IgD-negative memory B cell (primary cell): ENCODE data around the gene DCST2. TPM values are rescaled to one million over a fixed set of nuclear protein-coding genes. Genes with fewer than 3 reads are reported as not detected.

Experiments used
- H3K27ac Mint-ChIP-seq, 3 donors: one replicate each; pipeline ENCODE4 v1.8.0; 2020 to 2022; ENCODE audit warnings: mild to moderate bottlenecking in 3 of 3, mixed read lengths in 3 of 3, moderate library complexity in 1 of 3
- H3K27me3 Mint-ChIP-seq: one replicate; pipeline ENCODE4 v1.8.0; 2021; ENCODE audit warnings: mixed read lengths
- H3K36me3 Mint-ChIP-seq: one replicate; pipeline ENCODE4 v1.8.0; 2020; ENCODE audit warnings: mild to moderate bottlenecking, mixed read lengths
- H3K4me1 Mint-ChIP-seq, 3 donors: one replicate each; pipeline ENCODE4 v1.8.0; 2020 to 2022; ENCODE audit warnings: mixed read lengths in 3 of 3, mild to moderate bottlenecking in 1 of 3
- H3K4me3 Mint-ChIP-seq, 4 donors: one replicate each; pipeline ENCODE4 v1.8.0; 2020 to 2022; ENCODE audit warnings: mild to moderate bottlenecking in 4 of 4, mixed read lengths in 4 of 4, moderate library complexity in 3 of 4
- H3K9me3 Mint-ChIP-seq, 3 donors: one replicate each; pipeline ENCODE4 v1.8.0; 2020 to 2021; ENCODE audit warnings: mixed read lengths in 3 of 3, mild to moderate bottlenecking in 1 of 3
- polyA plus RNA-seq: library from polyadenylated mRNA; unstranded; fragments of 300-500 nt; fragmentation: Illumina TruSeq; gene quantifications from one replicate; pipeline ENCODE4 v1.2.3, GENCODE V29; 2021

Gene DCST2
- polyA plus RNA-seq, 1 donor from 2014 or later, result not detected

- H3K27ac Mint-ChIP-seq, result peak overlapping the region in 1 of 3 donors; percentile 49
Observed at GRCh38 chr1:155048449-155049334, 15.1 kb upstream of the DCST2 start.

GRCh38 chr1:155044812-155045657, 11.5 kb upstream of the DCST2 start:
- Mint-ChIP-seq H3K4me1 (peaks cover 3 to 9% (median 6%) of the 10 kb centered on the region in 3 donors), H3K36me3 (peaks cover 2% of the 10 kb centered on the region), H3K9me3 (no peaks in the 10 kb centered on the region), H3K4me3 (peak overlapping the region in 1 of 4 donors; percentile 30), H3K27me3 (peaks cover 3% of the 10 kb centered on the region), H3K27ac (no peak overlapping the region)

More at GRCh38 chr1:155048449-155049334, 15.1 kb upstream of the DCST2 start:
- Mint-ChIP-seq H3K4me3 (peak overlapping the region in 1 of 4 donors; percentile 87), H3K9me3 (no peaks in the 10 kb centered on the region), H3K4me1 (peaks cover 3 to 18% (median 13%) of the 10 kb centered on the region in 3 donors), H3K27me3 (no peaks in the 10 kb centered on the region), H3K36me3 (peaks cover 1% of the 10 kb centered on the region)

DNA sequence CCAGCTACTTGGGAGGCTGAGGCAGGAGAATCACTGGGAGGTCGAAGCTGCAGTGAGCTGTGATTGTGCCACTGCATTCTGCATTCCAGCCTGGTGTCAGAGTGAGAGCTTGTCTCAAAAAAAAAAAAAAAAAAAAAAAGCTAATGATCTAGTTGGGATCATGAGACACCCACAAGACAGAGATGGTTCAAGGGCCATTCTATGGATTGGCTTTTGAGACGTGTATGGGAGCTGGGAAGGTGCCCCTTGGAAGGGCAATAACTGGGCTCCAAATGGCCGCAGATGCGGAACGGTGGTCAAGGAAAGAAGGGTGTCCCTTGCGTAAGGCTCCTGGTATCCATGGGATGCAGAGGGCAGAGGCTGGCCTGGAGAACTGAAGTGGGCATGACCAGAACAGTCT, 10.8 kb upstream of the DCST2 start:
- Mint-ChIP-seq H3K27ac (no peak overlapping the region), H3K27me3 (peaks cover 4% of the 10 kb centered on the region)

GRCh38 chr1:155043793-155044192, 10.2 kb upstream of the DCST2 start:
- no peak overlapping the region for H3K27ac Mint-ChIP-seq
- peaks cover 4% of the 10 kb centered on the region for H3K27me3 Mint-ChIP-seq
- peaks cover 2% of the 10 kb centered on the region for H3K36me3 Mint-ChIP-seq
- H3K9me3 Mint-ChIP-seq, result no peaks in the 10 kb centered on the region
- peaks cover 3 to 5% (median 4%) of the 10 kb centered on the region in 3 donors for H3K4me1 Mint-ChIP-seq
- H3K4me3 Mint-ChIP-seq, result no peak overlapping the region

More for the DNA sequence above, 10.8 kb upstream of the DCST2 start:
- peaks cover 2% of the 10 kb centered on the region for H3K36me3 Mint-ChIP-seq
- H3K4me3 Mint-ChIP-seq, result no peak overlapping the region
- peaks cover 3 to 5% (median 4%) of the 10 kb centered on the region in 3 donors for H3K4me1 Mint-ChIP-seq
- H3K9me3 Mint-ChIP-seq, result no peaks in the 10 kb centered on the region

DNA sequence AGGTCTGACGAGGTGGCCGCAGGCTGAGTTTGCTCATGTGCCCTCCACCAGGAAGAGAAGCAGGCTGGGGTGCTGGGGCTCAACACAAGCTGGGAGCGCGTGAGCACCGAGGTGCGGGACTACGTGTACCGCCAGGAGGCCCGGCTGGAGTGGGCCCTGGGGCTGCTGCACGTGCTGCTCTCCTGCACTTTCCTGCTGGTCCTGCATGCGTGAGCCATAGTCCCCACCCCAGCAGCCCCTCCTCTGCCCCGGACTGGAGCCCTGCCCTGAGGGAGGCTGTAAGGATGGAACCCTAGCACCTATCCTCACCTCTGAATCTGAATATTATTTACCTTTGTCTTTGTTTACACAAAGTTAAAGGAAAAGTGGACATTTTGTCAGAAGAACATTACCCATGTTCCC, 9.7 kb upstream of the DCST2 start:
- Mint-ChIP-seq H3K27ac (no peak overlapping the region), H3K4me1 (peaks cover 3 to 6% (median 5%) of the 10 kb centered on the region in 3 donors), H3K9me3 (no peaks in the 10 kb centered on the region), H3K4me3 (no peak overlapping the region), H3K36me3 (peaks cover 2% of the 10 kb centered on the region), H3K27me3 (peaks cover 7% of the 10 kb centered on the region)

DNA sequence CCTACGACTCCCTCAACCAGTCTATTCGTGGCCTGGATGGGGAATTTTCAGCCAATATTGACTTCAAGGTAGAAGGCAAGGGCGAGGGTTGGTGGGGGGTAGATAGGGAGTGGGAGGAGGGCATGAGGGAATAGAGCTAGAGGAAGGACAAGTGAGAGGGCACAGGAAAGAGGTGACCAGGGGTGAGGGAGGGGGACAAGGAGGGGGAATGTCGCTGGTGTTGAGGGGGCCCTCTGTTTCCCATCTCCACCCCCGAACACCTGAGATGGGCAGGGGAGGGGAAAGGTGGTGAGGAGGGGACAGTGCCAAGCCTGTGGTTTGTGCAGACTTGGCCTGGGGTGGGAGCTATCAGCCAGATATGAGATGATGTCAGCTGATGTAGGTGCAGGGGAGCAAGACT, 9.2 kb upstream of the DCST2 start:
- no peaks in the 10 kb centered on the region for H3K9me3 Mint-ChIP-seq
- no peak overlapping the region for H3K4me3 Mint-ChIP-seq
- peaks cover 9% of the 10 kb centered on the region for H3K27me3 Mint-ChIP-seq
- H3K27ac Mint-ChIP-seq, result no peak overlapping the region
- peaks cover 4% of the 10 kb centered on the region for H3K36me3 Mint-ChIP-seq
- H3K4me1 Mint-ChIP-seq, result peaks cover 3 to 6% (median 5%) of the 10 kb centered on the region in 3 donors

GRCh38 chr1:155040358-155041093, 6.9 kb upstream of the DCST2 start:
- Mint-ChIP-seq H3K4me1 (peaks cover 3 to 6% (median 5%) of the 10 kb centered on the region in 3 donors), H3K4me3 (no peak overlapping the region), H3K27ac (no peak overlapping the region), H3K27me3 (peaks cover 13% of the 10 kb centered on the region), H3K36me3 (peaks cover 4% of the 10 kb centered on the region), H3K9me3 (no peaks in the 10 kb centered on the region)

DNA sequence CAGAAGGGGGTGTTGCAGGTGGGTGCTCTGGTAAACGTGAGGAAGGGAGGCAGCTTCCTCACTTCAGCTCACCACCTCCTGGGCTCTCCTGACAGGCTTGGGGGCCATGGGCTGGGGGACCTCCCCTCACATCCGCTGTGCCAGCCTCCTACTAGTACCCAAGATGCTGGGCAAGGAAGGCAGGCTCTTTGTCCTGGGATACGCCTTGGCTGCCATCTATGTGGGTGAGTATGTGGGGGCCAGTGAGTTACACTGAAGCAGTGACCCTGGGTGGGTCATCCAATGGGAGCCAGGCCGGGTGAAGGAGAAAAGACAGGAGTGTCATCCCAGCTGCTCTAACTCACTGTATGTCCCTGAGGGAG, 5.7 kb upstream of the DCST2 start:
- H3K4me1 Mint-ChIP-seq, result peaks cover 0 to 1% (median 0%) of the 10 kb centered on the region in 3 donors
- peaks cover 4% of the 10 kb centered on the region for H3K36me3 Mint-ChIP-seq
- H3K27ac Mint-ChIP-seq, result no peak overlapping the region
- no peaks in the 10 kb centered on the region for H3K9me3 Mint-ChIP-seq
- H3K27me3 Mint-ChIP-seq, result peaks cover 13% of the 10 kb centered on the region
- no peak overlapping the region for H3K4me3 Mint-ChIP-seq

GRCh38 chr1:155038602-155039307, 5.2 kb upstream of the DCST2 start:
- Mint-ChIP-seq H3K36me3 (peaks cover 4% of the 10 kb centered on the region), H3K27me3 (peaks cover 13% of the 10 kb centered on the region), H3K4me1 (peaks cover 0 to 1% (median 0%) of the 10 kb centered on the region in 3 donors), H3K4me3 (no peak overlapping the region), H3K9me3 (no peaks in the 10 kb centered on the region), H3K27ac (no peak overlapping the region)

DNA sequence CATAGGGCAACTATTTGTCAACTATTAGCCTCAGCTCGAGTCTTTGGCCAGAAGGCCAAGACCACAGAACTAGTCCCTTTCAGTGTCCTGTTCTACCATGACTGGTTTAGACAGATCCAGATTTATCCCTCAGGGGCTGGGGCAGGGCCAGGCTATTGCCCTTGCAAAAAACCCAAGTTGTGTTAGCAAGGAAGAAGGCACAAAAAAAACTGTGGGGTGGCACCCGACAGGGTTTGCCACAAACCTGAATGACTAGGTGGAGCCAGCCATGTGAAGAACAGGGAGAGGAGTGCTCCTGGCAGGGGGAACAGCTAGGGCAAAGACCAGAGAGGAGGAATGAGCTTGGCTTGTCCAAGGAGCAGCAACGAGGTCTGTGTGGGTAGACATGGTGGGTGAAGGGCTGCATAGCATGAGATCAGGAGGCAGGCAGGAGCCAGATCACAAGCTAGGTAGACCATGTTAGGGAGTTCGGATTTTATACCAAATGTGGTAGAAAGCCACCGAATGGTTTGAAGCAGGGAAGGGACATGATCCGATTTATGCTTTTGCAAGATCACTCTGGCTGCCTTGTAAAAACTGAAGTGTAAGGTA, 4.4 kb upstream of the DCST2 start:
- Mint-ChIP-seq H3K36me3 (peaks cover 2% of the 10 kb centered on the region), H3K4me3 (no peak overlapping the region), H3K27ac (no peak overlapping the region), H3K27me3 (peaks cover 13% of the 10 kb centered on the region), H3K4me1 (peaks cover 0 to 1% (median 0%) of the 10 kb centered on the region in 3 donors), H3K9me3 (no peaks in the 10 kb centered on the region)

DNA sequence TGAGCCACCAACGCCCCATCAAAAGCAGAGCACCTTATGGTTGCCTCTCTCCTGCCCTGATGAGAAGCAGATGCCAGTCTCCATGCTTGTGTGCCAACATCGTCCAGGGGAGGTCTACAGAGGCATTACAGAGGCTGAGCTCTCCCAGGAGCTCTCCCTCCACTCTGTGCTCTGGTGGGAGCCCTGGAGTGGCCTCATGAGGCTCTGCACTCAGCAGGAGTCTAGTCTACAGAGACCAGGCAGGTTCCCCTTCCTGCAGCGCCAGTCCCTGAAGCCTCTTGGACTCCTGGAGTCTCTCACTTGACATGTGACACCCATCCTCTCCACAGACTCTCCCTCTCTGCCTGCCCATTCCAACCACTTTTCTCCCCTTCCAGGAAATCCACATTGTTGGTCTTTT, 3.5 kb upstream of the DCST2 start:
- peaks cover 2% of the 10 kb centered on the region for H3K36me3 Mint-ChIP-seq
- no peaks in the 10 kb centered on the region for H3K9me3 Mint-ChIP-seq
- no peak overlapping the region for H3K27ac Mint-ChIP-seq
- peaks cover 0 to 1% (median 0%) of the 10 kb centered on the region in 3 donors for H3K4me1 Mint-ChIP-seq
- H3K27me3 Mint-ChIP-seq, result peaks cover 12% of the 10 kb centered on the region
- no peak overlapping the region for H3K4me3 Mint-ChIP-seq

- Mint-ChIP-seq H3K4me3 (no peak overlapping the region), H3K27me3 (peaks cover 12% of the 10 kb centered on the region), H3K9me3 (no peaks in the 10 kb centered on the region), H3K36me3 (peaks cover 2% of the 10 kb centered on the region), H3K27ac (no peak overlapping the region), H3K4me1 (peaks cover 0 to 1% (median 0%) of the 10 kb centered on the region in 3 donors)
Observed at GRCh38 chr1:155035936-155036335, 2.4 kb upstream of the DCST2 start.

DNA sequence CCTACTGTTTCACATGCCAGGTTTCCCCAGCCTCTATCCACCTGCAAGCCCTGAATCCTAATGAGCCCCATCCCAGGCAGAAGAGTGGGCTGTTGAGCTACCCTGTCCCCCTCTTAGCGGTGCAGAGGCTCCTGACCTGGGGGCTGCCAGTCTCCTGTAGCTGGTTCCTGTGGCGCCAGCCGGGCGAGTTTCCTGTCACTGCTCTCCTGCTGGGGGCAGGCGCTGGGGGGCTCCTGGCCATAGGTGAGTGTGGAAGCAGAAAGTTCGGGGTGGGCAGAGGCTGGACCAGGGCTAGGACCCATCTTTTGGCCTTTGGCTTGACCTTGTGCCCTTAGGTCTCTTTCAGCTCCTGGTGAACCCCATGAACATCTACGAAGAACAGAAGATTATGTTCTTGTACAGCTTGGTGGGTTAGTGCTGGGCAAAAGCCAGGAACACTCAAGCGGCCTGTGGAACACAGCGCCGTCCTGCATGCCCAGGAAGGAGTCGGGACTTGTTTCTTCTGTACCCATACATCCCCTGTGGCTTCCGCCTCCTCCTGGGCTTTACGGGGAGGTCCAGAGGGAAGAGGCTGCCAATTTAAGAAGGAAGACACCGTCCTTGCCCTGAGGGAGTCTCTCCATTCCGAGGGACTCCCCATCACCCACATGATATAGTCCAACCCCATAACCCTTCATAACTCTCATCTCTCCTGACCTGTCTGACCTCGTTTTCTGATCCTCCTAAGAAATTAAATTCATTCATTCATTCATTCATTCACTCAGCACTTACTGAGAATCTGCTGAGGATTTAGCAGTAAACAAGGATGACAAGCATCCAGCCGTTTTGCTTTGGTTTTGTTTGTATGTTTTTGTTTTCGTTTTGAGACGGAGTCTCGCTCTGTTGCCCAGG, 982 bp upstream of the DCST2 start:
- no peak overlapping the region for H3K4me3 Mint-ChIP-seq
- H3K9me3 Mint-ChIP-seq, result no peaks in the 10 kb centered on the region
- peaks cover 10% of the 10 kb centered on the region for H3K27me3 Mint-ChIP-seq
- peak overlapping the region in 1 of 3 donors; percentile 39 for H3K27ac Mint-ChIP-seq
- H3K36me3 Mint-ChIP-seq, result peaks cover 2% of the 10 kb centered on the region
- H3K4me1 Mint-ChIP-seq, result peaks cover 0 to 2% (median 0%) of the 10 kb centered on the region in 3 donors
